Spleen (tissue), 11 donors: ENCODE measurements around the gene GMDS. TPM values are rescaled to one million over a fixed set of nuclear protein-coding genes. Genes with fewer than 3 reads are reported as not detected.

ENCODE experiments used
- DNase-seq: peaks from one replicate; pipeline ENCODE4 v3.0.0-alpha.2; 2020
- H3K27ac ChIP-seq, 8 donors: fragments of 200-600 bp; sonication (generic) in 7 of 8; 1 replicate in 4 of 8; 2 replicates in 4 of 8; pipeline versions ENCODE4 v1.5.0 to v1.8.0; 2016 to 2021; ENCODE audit warnings: inconsistent platforms in 4 of 8, mild to moderate bottlenecking in 4 of 8, moderate library complexity in 1 of 8
- H3K27me3 ChIP-seq, 7 donors: fragments of 200-600 bp; sonication (generic) in 6 of 7; replicated peaks in 1 of 7; 1 replicate in 4 of 7; 2 replicates in 3 of 7; pipeline versions ENCODE4 v1.5.0 to v1.8.0; 2016 to 2021; ENCODE audit warnings: inconsistent platforms in 3 of 7, mild to moderate bottlenecking in 1 of 7
- H3K36me3 ChIP-seq, 6 donors: fragments of 200-600 bp; sonication (generic) in 5 of 6; 1 replicate in 4 of 6; 2 replicates in 2 of 6; pipeline versions ENCODE4 v1.5.0 to v1.8.0; 2016 to 2021; ENCODE audit warnings: inconsistent platforms in 2 of 6
- H3K4me1 ChIP-seq, 6 donors: fragments of 200-600 bp; sonication (generic) in 5 of 6; 1 replicate in 3 of 6; 2 replicates in 3 of 6; pipeline versions ENCODE4 v1.5.0 to v1.8.0; 2016 to 2021; ENCODE audit warnings: inconsistent platforms in 3 of 6
- H3K4me3 ChIP-seq, 8 donors: fragments of 200-600 bp; sonication (generic) in 7 of 8; 1 replicate in 4 of 8; 2 replicates in 4 of 8; pipeline versions ENCODE4 v1.5.0 to v1.8.0; 2016 to 2021; ENCODE audit warnings: inconsistent platforms in 4 of 8, mild to moderate bottlenecking in 4 of 8, moderate library complexity in 2 of 8
- H3K9me3 ChIP-seq, 8 donors: fragments of 200-600 bp; sonication (generic) in 7 of 8; 1 replicate in 4 of 8; 2 replicates in 4 of 8; pipeline versions ENCODE4 v1.5.0 to v1.8.0; 2016 to 2021; ENCODE audit warnings: inconsistent platforms in 4 of 8
- CTCF ChIP-seq, 11 experiments: fragments of 200-600 bp in 7 of 11; fragments of 450-650 bp in 4 of 11; sonication (generic) in 4 of 11; IDR thresholded peaks in 8 of 11; conservative IDR thresholded peaks in 3 of 11; 1 replicate in 7 of 11; 2 replicates in 4 of 11; pipeline versions ENCODE4 v1.4.0 to v1.8.0; 2016 to 2021; ENCODE audit warnings: antibody characterized with exemption in 11 of 11, inconsistent platforms in 4 of 11, mild to moderate bottlenecking in 1 of 11
- POLR2A ChIP-seq, 3 donors: fragments of 450-650 bp; IDR thresholded peaks; one replicate each; pipeline ENCODE4 v1.5.1; 2017; ENCODE audit warnings: antibody characterized with exemption in 3 of 3, mild to moderate bottlenecking in 1 of 3
- POLR2AphosphoS5 ChIP-seq, 3 donors: sonication (generic); formaldehyde crosslinking; IDR thresholded peaks; one replicate each; pipeline ENCODE4 v1.5.1; 2017; ENCODE audit warnings: antibody characterized with exemption in 3 of 3
- WGBS, 5 donors: extraction: QIAGEN DNeasy Blood & Tissue Kit in 3 of 5; methylation state at CpG; one replicate each; pipeline versions ENCODE4 v1.1.5 to v1.1.7; 2013 to 2018; 5-methylcytosine and 5-hydroxymethylcytosine counted together
- intact Hi-C: fragments of 100-400 bp; cut with DNase I; formaldehyde crosslinking; loops from one replicate; pipeline ENCODE4 v1.15.0; 2023; ENCODE audit warnings: low total_unique reads
- polyA plus RNA-seq, 3 donors: library from polyadenylated mRNA; stranded (reverse); fragments of 200-250 nt; gene quantifications; one replicate each; pipeline ENCODE4 v1.2.1, GENCODE V29; 2013
- total RNA-seq, 7 donors: library from RNA; depleted of rRNA in 3 of 7; stranded (reverse); fragments of >200 nt in 3 of 7; fragmentation: NEBNext Ultra II Directional in 4 of 7; extraction: Animal tissue kit (Norgen Biotek cat#: 25700) in 4 of 7; gene quantifications; one replicate each; pipeline versions ENCODE4 v1.1.0 to v1.2.1, GENCODE V29; 2016 to 2021
- donor health status: healthy with polysubstance abuse.
- donor health status: DM: no; HTN: no; CAD: no; lungs with moderate emphysema.
- donor health status: DM: no; HTN: no; CAD: no.
- donor health status: Bipolar disorder and iron deficiency.
- donor health status: healthy.
- donor health status: DM: no; HTN: no; CAD: no.
- donor health status: DM: yes; HTN: yes; CAD: no.

The GMDS gene
- total and polyA plus RNA-seq, 10 donors, result 9.1 to 30.8 (median 17.7) TPM

DNA sequence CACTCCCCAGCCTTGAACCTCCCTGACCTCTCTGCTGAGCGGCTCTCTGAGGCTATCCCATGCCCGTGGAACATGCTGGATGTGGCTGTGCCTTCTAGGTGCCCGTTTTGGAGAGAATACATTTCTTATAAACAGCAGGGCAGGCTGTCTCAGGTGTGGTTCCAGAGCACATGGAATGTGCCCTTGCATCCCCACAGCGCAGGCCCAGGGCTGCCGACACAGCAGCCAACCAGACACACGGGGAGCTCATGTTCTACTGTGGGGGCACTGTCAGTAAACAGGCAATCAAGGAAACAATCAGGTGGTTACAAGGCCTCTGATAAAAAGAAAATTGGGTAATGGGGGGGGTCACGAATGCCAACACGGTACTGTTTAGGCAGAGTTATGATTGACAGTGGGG lies 604.9 kb downstream of the GMDS start:
- Histone ChIP-seq H3K27ac (no peak overlapping the region), H3K27me3 (peaks cover 0 to 4% (median 0%) of the 10 kb centered on the region in 7 donors), H3K4me3 (no peak overlapping the region), H3K36me3 (no peaks in the 10 kb centered on the region), H3K4me1 (peaks cover 0 to 6% (median 0%) of the 10 kb centered on the region in 6 donors), H3K9me3 (no peaks in the 10 kb centered on the region)
- intact Hi-C loops, result no loop called here
- WGBS, 5 donors, result 89 to 96% (median 92%) methylated on average over 7 to 8 of the region's 8 CpGs
- no peak for DNase-seq
- TF ChIP-seq CTCF (IDR thresholded peaks at IDR 0.05 in 8 of 11, conservative IDR thresholded peaks at IDR 0.05 in 3 of 11), result no peak
- TF ChIP-seq POLR2A (IDR thresholded peaks at IDR 0.05), result no peak
- no peak for TF ChIP-seq POLR2AphosphoS5 (IDR thresholded peaks at IDR 0.05)

- Histone ChIP-seq H3K4me1 (peaks cover 0 to 6% (median 0%) of the 10 kb centered on the region in 6 donors), H3K27me3 (peaks cover 0 to 10% (median 0%) of the 10 kb centered on the region in 7 donors), H3K27ac (no peak overlapping the region), H3K4me3 (no peak overlapping the region), H3K9me3 (no peaks in the 10 kb centered on the region), H3K36me3 (no peaks in the 10 kb centered on the region)
- whole genome bisulfite sequencing, 5 donors, result 88 to 95% (median 93%) methylated on average over 8 to 9 of the region's 9 CpGs
- DNase-seq, result no peak
- intact Hi-C loops, result no loop called here
- TF ChIP-seq CTCF (IDR thresholded peaks at IDR 0.05 in 8 of 11, conservative IDR thresholded peaks at IDR 0.05 in 3 of 11), result no peak
- TF ChIP-seq POLR2AphosphoS5 (IDR thresholded peaks at IDR 0.05), result no peak
- no peak for TF ChIP-seq POLR2A (IDR thresholded peaks at IDR 0.05)
Observed at GRCh38 chr6:1639430-1639829, 606.0 kb downstream of the GMDS start.

DNA sequence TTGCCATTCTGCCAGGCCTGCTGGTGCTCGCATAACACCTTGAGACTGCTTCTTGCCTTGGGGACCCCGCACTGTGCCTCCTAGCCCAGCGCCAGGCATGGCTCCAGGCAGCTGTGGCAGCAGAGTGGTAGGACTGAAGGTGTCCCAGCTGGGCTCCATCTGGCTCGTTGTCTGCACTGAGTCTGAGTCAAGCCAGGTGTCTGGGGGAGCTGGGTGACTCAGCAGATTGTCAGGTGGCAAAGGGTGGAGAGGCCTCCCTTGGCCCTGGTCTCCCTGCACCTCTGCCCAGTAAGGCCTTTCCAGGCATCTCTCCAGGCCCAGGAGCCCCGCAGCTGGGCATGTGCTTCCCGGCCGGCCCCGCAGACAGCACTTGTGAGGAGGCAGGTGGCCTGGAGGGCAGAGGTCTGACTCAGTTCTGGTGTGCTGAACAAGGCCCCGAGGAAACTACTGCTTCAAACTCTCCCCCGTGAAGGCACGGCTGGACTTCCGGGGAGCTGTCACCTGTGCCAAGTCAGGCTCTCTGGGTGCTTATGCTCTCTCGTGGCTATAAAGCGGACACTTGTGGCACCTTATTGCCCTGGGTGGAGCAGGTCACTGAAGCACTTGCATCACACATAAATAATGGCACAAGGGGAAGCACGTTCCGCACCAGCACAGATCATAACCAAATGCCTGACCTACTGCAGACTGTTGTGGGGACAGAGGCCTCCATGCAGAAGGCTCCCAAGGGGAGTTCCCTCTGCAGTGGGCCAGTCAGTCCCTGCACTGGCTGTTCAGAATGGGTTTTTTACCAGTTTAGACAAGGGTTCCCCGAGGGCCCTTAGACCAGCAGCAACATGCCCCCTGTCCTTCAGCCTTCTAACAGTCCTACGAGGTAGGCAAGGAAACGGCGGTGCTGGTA lies 608.2 kb downstream of the GMDS start:
- Histone ChIP-seq H3K4me3 (no peak overlapping the region), H3K36me3 (no peaks in the 10 kb centered on the region), H3K27ac (no peak overlapping the region), H3K9me3 (no peaks in the 10 kb centered on the region), H3K4me1 (no peaks in the 10 kb centered on the region), H3K27me3 (peaks cover 0 to 10% (median 0%) of the 10 kb centered on the region in 7 donors)
- TF ChIP-seq POLR2A (IDR thresholded peaks at IDR 0.05) (no peak), POLR2AphosphoS5 (IDR thresholded peaks at IDR 0.05) (no peak), CTCF (IDR thresholded peaks at IDR 0.05 in 8 of 11, conservative IDR thresholded peaks at IDR 0.05 in 3 of 11) (no peak)
- DNase-seq, result no peak
- WGBS, 5 donors, result 83 to 90% (median 87%) methylated on average over 9 to 20 of the region's 20 CpGs
- intact Hi-C loops, result no loop called here

GRCh38 chr6:1636272-1636825 lies 609.1 kb downstream of the GMDS start:
- Histone ChIP-seq H3K9me3 (no peaks in the 10 kb centered on the region), H3K36me3 (no peaks in the 10 kb centered on the region), H3K4me3 (no peak overlapping the region), H3K27ac (no peak overlapping the region), H3K27me3 (peaks cover 0 to 10% (median 0%) of the 10 kb centered on the region in 7 donors), H3K4me1 (no peaks in the 10 kb centered on the region)
- TF ChIP-seq CTCF (IDR thresholded peaks at IDR 0.05 in 8 of 11, conservative IDR thresholded peaks at IDR 0.05 in 3 of 11), result no peak
- no peak for TF ChIP-seq POLR2A (IDR thresholded peaks at IDR 0.05)
- TF ChIP-seq POLR2AphosphoS5 (IDR thresholded peaks at IDR 0.05), result no peak
- intact Hi-C loops, result no loop called here
- WGBS, 5 donors, result 91 to 97% (median 93%) methylated on average over 8 to 9 of the region's 9 CpGs
- no peak for DNase-seq
